ENCODE data around the gene CNTLN. TPM values are rescaled to one million over a fixed set of nuclear protein-coding genes. Genes with fewer than 3 reads are reported as not detected.

Gene CNTLN
- total RNA-seq, 1 experiment from 2014 or later, result 7.8 TPM

DNA sequence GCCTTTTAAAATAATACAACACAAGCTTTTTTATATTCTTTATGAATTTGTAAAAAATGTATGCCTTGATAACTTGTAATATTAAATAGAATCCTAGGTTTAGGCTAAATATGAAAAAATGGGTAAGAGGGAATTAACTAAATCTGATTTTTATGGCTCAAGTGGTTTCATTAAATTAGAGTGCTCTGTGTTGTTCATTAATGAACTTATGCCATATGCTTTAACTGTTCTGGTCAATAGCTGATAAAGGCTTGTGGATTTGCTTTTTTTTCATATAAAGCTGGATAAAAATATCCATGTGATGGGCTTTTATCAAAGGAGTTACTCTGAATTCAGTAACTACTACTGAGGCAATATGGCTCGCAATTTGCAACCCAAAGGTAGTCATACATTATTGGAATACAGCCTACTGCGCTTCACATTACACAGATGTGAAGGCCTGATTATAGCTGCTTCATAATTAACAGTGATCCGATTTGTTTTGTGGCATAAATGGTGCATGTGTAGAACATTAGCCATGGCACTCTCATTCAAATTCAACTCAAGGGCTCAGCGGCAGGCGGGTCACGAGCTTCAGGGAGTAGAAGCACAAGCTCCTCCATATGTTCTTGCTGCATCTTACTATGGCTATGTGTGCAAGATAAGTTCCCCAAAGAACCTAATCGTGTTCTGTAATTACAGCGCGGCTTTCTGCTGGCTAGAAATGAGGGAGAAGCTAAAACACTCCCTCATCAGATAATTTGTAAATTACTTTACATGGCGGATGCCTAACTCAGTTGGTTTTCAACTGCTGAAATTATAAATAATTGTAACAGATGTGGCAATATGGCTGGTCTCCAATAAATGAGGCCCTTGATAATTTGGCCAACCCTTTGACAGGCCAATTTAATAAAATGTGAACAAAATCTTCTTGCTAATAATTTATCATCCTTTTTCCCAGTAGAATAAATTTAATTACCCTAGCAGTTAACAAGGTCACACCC, 188.3 kb downstream of the CNTLN start:
- no peaks in the 10 kb centered on the region for H3K36me3 ChIP-seq (ENCODE audit: control insufficient read depth, insufficient read depth, low read length)
- no peak for DNase-seq
- BruUV-seq (replicated peaks), result no TSS peak

DNA sequence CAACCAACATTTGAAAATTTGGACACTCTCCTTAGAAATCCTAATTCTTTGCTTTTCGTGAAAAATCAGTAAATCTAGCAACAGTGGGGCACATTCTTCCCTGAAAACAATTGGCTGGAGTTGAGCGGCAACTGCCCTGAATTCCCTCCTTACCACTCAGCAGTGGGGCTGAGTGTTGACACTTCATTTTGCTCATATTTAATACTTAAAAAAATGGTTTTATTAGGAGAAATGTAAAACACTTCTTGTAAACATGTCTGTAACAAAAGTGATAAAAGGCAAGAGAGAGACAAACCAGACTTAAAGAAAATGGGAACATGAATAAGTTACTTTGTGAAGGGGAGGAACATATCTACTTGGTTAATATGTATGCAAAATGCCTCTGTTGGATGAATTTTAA, 193.5 kb downstream of the CNTLN start:
- Mint-ChIP-seq H3K27ac (ENCODE audit: unreplicated experiment) (no peak overlapping the region), H3K4me1 (ENCODE audit: low read depth, unreplicated experiment) (no peaks in the 10 kb centered on the region), H3K4me3 (ENCODE audit: unreplicated experiment) (no peak overlapping the region), H3K27me3 (ENCODE audit: insufficient read depth, unreplicated experiment) (no peaks in the 10 kb centered on the region), H3K9me3 (ENCODE audit: unreplicated experiment) (no peaks in the 10 kb centered on the region), H3K36me3 (ENCODE audit: insufficient read depth, unreplicated experiment) (no peaks in the 10 kb centered on the region)
- no peak for DNase-seq
- CTCF ChIA-PET, result no interaction called here
- TF ChIP-seq, protein P1, sequence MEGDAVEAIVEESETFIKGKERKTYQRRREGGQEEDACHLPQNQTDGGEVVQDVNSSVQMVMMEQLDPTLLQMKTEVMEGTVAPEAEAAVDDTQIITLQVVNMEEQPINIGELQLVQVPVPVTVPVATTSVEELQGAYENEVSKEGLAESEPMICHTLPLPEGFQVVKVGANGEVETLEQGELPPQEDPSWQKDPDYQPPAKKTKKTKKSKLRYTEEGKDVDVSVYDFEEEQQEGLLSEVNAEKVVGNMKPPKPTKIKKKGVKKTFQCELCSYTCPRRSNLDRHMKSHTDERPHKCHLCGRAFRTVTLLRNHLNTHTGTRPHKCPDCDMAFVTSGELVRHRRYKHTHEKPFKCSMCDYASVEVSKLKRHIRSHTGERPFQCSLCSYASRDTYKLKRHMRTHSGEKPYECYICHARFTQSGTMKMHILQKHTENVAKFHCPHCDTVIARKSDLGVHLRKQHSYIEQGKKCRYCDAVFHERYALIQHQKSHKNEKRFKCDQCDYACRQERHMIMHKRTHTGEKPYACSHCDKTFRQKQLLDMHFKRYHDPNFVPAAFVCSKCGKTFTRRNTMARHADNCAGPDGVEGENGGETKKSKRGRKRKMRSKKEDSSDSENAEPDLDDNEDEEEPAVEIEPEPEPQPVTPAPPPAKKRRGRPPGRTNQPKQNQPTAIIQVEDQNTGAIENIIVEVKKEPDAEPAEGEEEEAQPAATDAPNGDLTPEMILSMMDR (IDR thresholded peaks at IDR 0.05; ENCODE audit: insufficient read depth in 1 of 2, low read depth in 1 of 2, low read length in 1 of 2, severe bottlenecking in 1 of 2, unreplicated experiment in 1 of 2), result no peak
- H3K9me3 ChIP-seq, result no peaks in the 10 kb centered on the region
- no peaks in the 10 kb centered on the region for H3K27me3 ChIP-seq (replicated peaks; ENCODE audit: control insufficient read depth, insufficient read depth, low read length)
- no peak overlapping the region for H3K4me3 ChIP-seq (ENCODE audit: low read depth, low read length)
- no peaks in the 10 kb centered on the region for H3K36me3 ChIP-seq (ENCODE audit: control insufficient read depth, insufficient read depth, low read length)
- no TSS peak for BruUV-seq (replicated peaks)
- POLR2A ChIA-PET, result no interaction called here
- intact Hi-C loops (cut with micrococcal nuclease; ENCODE audit: unreplicated experiment), result no loop called here
- no peaks in the 10 kb centered on the region for H3K4me1 ChIP-seq

More for the DNA sequence above, 188.3 kb downstream of the CNTLN start:
- Histone ChIP-seq H3K9me3 (no peaks in the 10 kb centered on the region), H3K27me3 (replicated peaks; ENCODE audit: control insufficient read depth, insufficient read depth, low read length) (no peaks in the 10 kb centered on the region), H3K4me3 (ENCODE audit: low read depth, low read length) (no peak overlapping the region), H3K4me1 (no peaks in the 10 kb centered on the region)
- H3K27ac Mint-ChIP-seq (ENCODE audit: unreplicated experiment), result no peak overlapping the region
- TF ChIP-seq, protein P1 (IDR thresholded peaks at IDR 0.05; ENCODE audit: insufficient read depth in 1 of 2, low read depth in 1 of 2, low read length in 1 of 2, severe bottlenecking in 1 of 2, unreplicated experiment in 1 of 2), result no peak
- H3K4me1 Mint-ChIP-seq (ENCODE audit: low read depth, unreplicated experiment), result no peaks in the 10 kb centered on the region
- ChIA-PET POLR2A (no interaction called here), CTCF (no interaction called here)
- H3K4me3 Mint-ChIP-seq (ENCODE audit: unreplicated experiment), result no peak overlapping the region
- intact Hi-C loops (cut with micrococcal nuclease; ENCODE audit: unreplicated experiment), result no loop called here
- no peaks in the 10 kb centered on the region for H3K36me3 Mint-ChIP-seq (ENCODE audit: insufficient read depth, unreplicated experiment)
- H3K9me3 Mint-ChIP-seq (ENCODE audit: unreplicated experiment), result no peaks in the 10 kb centered on the region
- H3K27me3 Mint-ChIP-seq (ENCODE audit: insufficient read depth, unreplicated experiment), result no peaks in the 10 kb centered on the region

DNA sequence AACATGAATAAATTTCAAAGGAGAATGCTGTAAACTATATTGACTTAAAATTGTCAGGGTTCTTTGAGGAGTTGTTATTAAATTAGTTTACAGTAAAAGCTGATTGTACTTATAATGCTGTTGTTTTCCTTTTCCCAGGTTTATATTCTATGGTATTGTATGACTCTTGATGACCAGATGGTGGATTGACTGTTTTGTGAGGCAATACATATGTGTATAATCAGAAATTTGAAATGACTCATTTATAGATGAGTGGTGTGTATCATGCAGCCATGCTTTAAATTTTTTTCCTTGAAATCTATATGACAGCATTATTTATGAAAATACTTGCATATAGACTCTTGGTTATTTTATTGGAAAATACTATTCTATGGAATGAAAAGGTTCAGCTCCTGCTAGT, 195.3 kb downstream of the CNTLN start:
- CTCF ChIA-PET, result no interaction called here
- Mint-ChIP-seq H3K27me3 (ENCODE audit: insufficient read depth, unreplicated experiment) (no peaks in the 10 kb centered on the region), H3K4me3 (ENCODE audit: unreplicated experiment) (no peak overlapping the region), H3K4me1 (ENCODE audit: low read depth, unreplicated experiment) (no peaks in the 10 kb centered on the region), H3K9me3 (ENCODE audit: unreplicated experiment) (no peaks in the 10 kb centered on the region), H3K36me3 (ENCODE audit: insufficient read depth, unreplicated experiment) (no peaks in the 10 kb centered on the region), H3K27ac (ENCODE audit: unreplicated experiment) (no peak overlapping the region)
- no peak for DNase-seq
- Histone ChIP-seq H3K9me3 (no peaks in the 10 kb centered on the region), H3K4me3 (ENCODE audit: low read depth, low read length) (no peak overlapping the region), H3K27me3 (replicated peaks; ENCODE audit: control insufficient read depth, insufficient read depth, low read length) (no peaks in the 10 kb centered on the region), H3K4me1 (no peaks in the 10 kb centered on the region), H3K36me3 (ENCODE audit: control insufficient read depth, insufficient read depth, low read length) (no peaks in the 10 kb centered on the region)
- intact Hi-C loops (cut with micrococcal nuclease; ENCODE audit: unreplicated experiment), result no loop called here
- TF ChIP-seq, protein P1 (IDR thresholded peaks at IDR 0.05; ENCODE audit: insufficient read depth in 1 of 2, low read depth in 1 of 2, low read length in 1 of 2, severe bottlenecking in 1 of 2, unreplicated experiment in 1 of 2), result no peak
- BruUV-seq (replicated peaks), result no TSS peak
- POLR2A ChIA-PET, result no interaction called here
